Measurements from ENCODE around the gene MT3. TPM values are rescaled to one million over a fixed set of nuclear protein-coding genes. Genes with fewer than 3 reads are reported as not detected.
A peak's percentile ranks its signal among the peaks of the same experiment; 100 is the strongest.

Gene MT3
- total and polyA plus RNA-seq, 2 experiments from 2014 or later: not detected

DNA sequence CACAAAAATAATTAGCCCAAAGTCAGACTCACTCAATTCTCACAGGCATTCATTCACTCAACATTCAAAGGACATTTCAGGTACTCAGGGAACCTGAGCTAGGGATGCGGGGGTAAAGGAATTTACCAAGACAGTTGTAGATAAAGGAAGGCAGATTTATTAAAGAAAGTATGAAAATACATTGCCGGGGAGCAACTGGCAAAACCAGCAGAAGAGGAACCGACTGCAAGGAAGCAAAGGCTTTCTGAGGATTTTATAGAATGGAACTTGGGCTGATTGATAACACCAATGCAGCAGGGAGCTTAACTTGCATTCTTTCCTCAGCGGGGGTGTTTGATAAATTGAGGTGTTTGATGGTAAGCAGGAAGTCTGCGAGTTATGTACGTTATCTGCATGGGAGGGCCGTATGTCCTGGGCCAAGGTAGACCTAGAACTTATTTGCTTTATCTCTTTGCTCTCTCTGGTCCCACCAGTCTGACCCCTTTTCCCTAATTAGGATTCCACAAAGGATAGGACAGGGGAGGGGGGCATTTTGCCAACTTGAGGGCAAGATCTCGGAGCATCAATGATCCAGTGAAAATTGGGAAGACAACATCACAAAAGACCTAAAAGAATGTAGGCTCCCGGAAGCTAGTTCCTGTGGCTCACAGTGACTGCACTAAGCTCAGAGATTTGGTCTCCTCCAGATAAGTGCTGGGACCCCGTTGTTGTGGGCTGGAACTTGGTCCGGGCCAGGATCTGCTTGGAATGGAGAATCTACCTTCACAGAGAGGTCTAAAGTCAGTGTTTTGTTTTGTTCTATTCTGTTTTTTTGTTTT, 5.8 kb upstream of the MT3 start:
- H3K79me2 ChIP-seq (ENCODE audit: insufficient read depth): no peaks in the 10 kb centered on the region
- in situ Hi-C loops (cut with MboI): no loop called here
- H3F3A ChIP-seq (ENCODE audit: insufficient read depth): no peaks in the 10 kb centered on the region
- H3K9ac ChIP-seq: no peak overlapping the region
- no peaks in the 10 kb centered on the region for H3K36me3 ChIP-seq (ENCODE audit: low read depth)
- no peaks in the 10 kb centered on the region for H3K4me1 ChIP-seq (ENCODE audit: insufficient read depth)
- H4K20me1 ChIP-seq (ENCODE audit: insufficient read depth): no peaks in the 10 kb centered on the region
- no peak overlapping the region for H3K4me2 ChIP-seq (ENCODE audit: unreplicated experiment)
- H3K27me3 ChIP-seq (replicated peaks; ENCODE audit: insufficient read depth): peaks cover 18% of the 10 kb centered on the region
- DNase-seq: no peak
- 76 to 83% methylated on average over 10 to 11 of the region's 11 CpGs for WGBS, 2 experiments (ENCODE audit: low coverage in 1 of 2, low lambda C conversion rate in 2 of 2, missing lambda C conversion rate in 2 of 2)
- no peaks in the 10 kb centered on the region for H3K9me2 ChIP-seq (ENCODE audit: insufficient read depth)
- H3K27ac ChIP-seq: no peak overlapping the region
- TF ChIP-seq EZH2 (IDR thresholded peaks at IDR 0.05; ENCODE audit: insufficient read depth, poor library complexity, severe bottlenecking): no peak
- H3K4me3 ChIP-seq: no peak overlapping the region
- no peaks in the 10 kb centered on the region for H3K9me3 ChIP-seq (ENCODE audit: low read depth)
- H2AFZ ChIP-seq: no peak overlapping the region

DNA sequence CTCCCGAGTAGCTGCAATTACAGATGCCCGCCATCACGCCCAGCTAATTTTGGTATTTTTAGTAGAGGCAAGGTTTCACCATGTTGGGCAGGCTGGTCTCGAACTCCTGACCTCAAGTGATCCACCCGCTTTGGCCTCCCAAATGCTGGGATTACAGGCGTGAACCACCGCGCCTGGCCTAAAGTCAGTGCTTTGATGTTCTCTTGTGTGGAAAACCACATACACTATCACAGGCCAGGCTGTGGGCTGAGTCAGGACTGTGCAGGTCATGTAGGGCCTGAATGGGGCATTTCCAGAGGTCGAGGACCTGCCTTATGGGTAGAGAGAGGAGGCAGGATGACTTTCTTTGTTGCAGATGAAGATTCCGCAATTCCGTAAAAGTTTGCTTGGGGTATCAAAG, 5.1 kb upstream of the MT3 start:
- H3K4me2 ChIP-seq (ENCODE audit: unreplicated experiment): no peak overlapping the region
- no peak for DNase-seq
- no peaks in the 10 kb centered on the region for H3K9me3 ChIP-seq (ENCODE audit: low read depth)
- no peak overlapping the region for H3K9ac ChIP-seq
- no peak overlapping the region for H3K4me3 ChIP-seq
- H3K27ac ChIP-seq: no peak overlapping the region
- no peaks in the 10 kb centered on the region for H3K9me2 ChIP-seq (ENCODE audit: insufficient read depth)
- H3K4me1 ChIP-seq (ENCODE audit: insufficient read depth): no peaks in the 10 kb centered on the region
- TF ChIP-seq EZH2 (IDR thresholded peaks at IDR 0.05; ENCODE audit: insufficient read depth, poor library complexity, severe bottlenecking) (no peak), EZH2phosphoT487 (IDR thresholded peaks at IDR 0.05; ENCODE audit: insufficient read depth, low read depth) (no peak)
- H2AFZ ChIP-seq: no peak overlapping the region
- H4K20me1 ChIP-seq (ENCODE audit: insufficient read depth): no peaks in the 10 kb centered on the region
- H3F3A ChIP-seq (ENCODE audit: insufficient read depth): no peaks in the 10 kb centered on the region
- 85% methylated on average over 11 of the region's 11 CpGs for WGBS, 2 experiments (ENCODE audit: low coverage in 1 of 2, low lambda C conversion rate in 2 of 2, missing lambda C conversion rate in 2 of 2)
- in situ Hi-C loops (cut with MboI): no loop called here
- H3K36me3 ChIP-seq (ENCODE audit: low read depth): no peaks in the 10 kb centered on the region
- H3K27me3 ChIP-seq (replicated peaks; ENCODE audit: insufficient read depth): peaks cover 24% of the 10 kb centered on the region
- H3K79me2 ChIP-seq (ENCODE audit: insufficient read depth): no peaks in the 10 kb centered on the region

DNA sequence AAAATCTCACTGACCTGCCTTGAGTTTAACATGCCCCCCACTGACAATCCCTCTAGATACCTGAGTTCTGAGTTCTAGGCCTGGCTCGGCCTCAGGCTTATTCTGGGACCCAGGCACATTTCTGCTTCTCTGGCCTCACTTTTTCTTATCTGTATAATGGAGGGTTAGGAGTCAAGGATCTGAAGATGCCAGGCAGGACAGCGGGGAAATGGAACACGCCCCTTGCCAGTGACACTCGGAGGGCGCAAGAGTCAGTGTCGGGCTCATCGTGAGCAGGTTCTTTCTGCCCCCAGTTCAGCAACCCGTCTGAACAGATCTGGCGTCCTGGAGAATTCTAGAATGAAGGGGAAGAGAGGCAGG, 567 bp upstream of the MT3 start:
- Histone ChIP-seq H3K27ac (no peak overlapping the region), H3K9me3 (ENCODE audit: low read depth) (no peaks in the 10 kb centered on the region), H4K20me1 (ENCODE audit: insufficient read depth) (no peaks in the 10 kb centered on the region), H2AFZ (peak overlapping the region; percentile 9; the same call in 1 of the 2 replicates), H3K4me3 (peak overlapping the region; percentile 67), H3K36me3 (ENCODE audit: low read depth) (no peaks in the 10 kb centered on the region), H3K79me2 (ENCODE audit: insufficient read depth) (no peaks in the 10 kb centered on the region), H3K4me1 (ENCODE audit: insufficient read depth) (no peaks in the 10 kb centered on the region), H3K4me2 (ENCODE audit: unreplicated experiment) (peak overlapping the region; percentile 76), H3K9ac (no peak overlapping the region), H3F3A (ENCODE audit: insufficient read depth) (no peaks in the 10 kb centered on the region), H3K9me2 (ENCODE audit: insufficient read depth) (no peaks in the 10 kb centered on the region), H3K27me3 (replicated peaks; ENCODE audit: insufficient read depth) (peaks cover 39% of the 10 kb centered on the region)
- in situ Hi-C loops (cut with MboI): no loop called here
- no peak for TF ChIP-seq EZH2 (IDR thresholded peaks at IDR 0.05; ENCODE audit: insufficient read depth, poor library complexity, severe bottlenecking)
- TF ChIP-seq EZH2phosphoT487 (IDR thresholded peaks at IDR 0.05; ENCODE audit: insufficient read depth, low read depth): no peak
- no peak for DNase-seq
- WGBS, 2 experiments (ENCODE audit: low coverage in 1 of 2, low lambda C conversion rate in 2 of 2, missing lambda C conversion rate in 2 of 2): 30 to 34% methylated on average over 9 of the region's 9 CpGs

DNA sequence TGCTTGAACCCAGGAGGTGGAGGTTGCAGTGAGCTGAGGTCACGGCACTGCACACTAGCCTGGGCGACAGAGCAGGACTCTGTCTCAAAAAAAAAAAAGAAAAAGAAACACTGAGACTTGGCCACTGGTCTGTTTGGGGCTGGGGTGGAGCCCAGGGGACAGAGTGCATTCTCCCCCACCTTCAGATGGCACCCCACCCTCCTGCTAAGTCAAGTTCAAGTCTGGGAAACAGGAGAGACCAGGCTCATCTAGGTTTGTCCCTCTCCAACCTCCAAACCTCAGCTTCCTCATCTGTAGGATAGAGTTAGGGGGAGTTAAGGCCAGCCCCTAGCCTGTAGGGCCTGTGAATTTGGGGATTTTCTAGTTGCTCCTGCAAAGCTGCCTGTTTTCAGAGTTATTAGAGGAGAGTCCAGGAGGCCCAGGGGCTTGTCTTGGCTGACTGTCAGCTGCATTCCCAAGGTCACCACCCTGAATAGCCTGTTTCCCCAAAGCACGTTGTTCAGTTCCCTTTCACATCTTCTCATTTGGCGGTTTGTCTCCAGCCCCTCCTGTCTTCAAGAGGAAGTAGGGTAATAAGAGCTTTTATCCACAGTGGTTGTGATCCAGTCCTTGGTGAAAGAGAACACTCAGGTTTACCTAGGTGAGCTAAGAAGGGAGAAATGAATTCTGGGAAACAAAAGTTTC, 2.2 kb downstream of the MT3 start:
- H3K4me2 ChIP-seq (ENCODE audit: unreplicated experiment): no peak overlapping the region
- TF ChIP-seq EZH2 (IDR thresholded peaks at IDR 0.05; ENCODE audit: insufficient read depth, poor library complexity, severe bottlenecking) (no peak), EZH2phosphoT487 (IDR thresholded peaks at IDR 0.05; ENCODE audit: insufficient read depth, low read depth) (no peak)
- H3K4me3 ChIP-seq: no peak overlapping the region
- 58 to 62% methylated on average over 4 of the region's 4 CpGs for WGBS, 2 experiments (ENCODE audit: low coverage in 1 of 2, low lambda C conversion rate in 2 of 2, missing lambda C conversion rate in 2 of 2)
- in situ Hi-C loops (cut with MboI): no loop called here
- H3K79me2 ChIP-seq (ENCODE audit: insufficient read depth): no peaks in the 10 kb centered on the region
- H3K27me3 ChIP-seq (replicated peaks; ENCODE audit: insufficient read depth): peaks cover 33% of the 10 kb centered on the region
- H2AFZ ChIP-seq: no peak overlapping the region
- no peaks in the 10 kb centered on the region for H3K9me3 ChIP-seq (ENCODE audit: low read depth)
- no peaks in the 10 kb centered on the region for H3K36me3 ChIP-seq (ENCODE audit: low read depth)
- DNase-seq: no peak
- no peaks in the 10 kb centered on the region for H3K9me2 ChIP-seq (ENCODE audit: insufficient read depth)
- no peak overlapping the region for H3K9ac ChIP-seq
- H3K27ac ChIP-seq: no peak overlapping the region
- H3K4me1 ChIP-seq (ENCODE audit: insufficient read depth): no peaks in the 10 kb centered on the region
- H3F3A ChIP-seq (ENCODE audit: insufficient read depth): no peaks in the 10 kb centered on the region
- H4K20me1 ChIP-seq (ENCODE audit: insufficient read depth): no peaks in the 10 kb centered on the region

Data from GM23248 (cell line).